Fibroblast of the aortic adventitia (primary cell): ENCODE measurements around the gene TAS1R1. TPM values are rescaled to one million over a fixed set of nuclear protein-coding genes. Genes with fewer than 3 reads are reported as not detected.

Source experiments
- DNase-seq: peaks from one replicate; pipeline ENCODE4 v3.0.0-alpha.2; 2010; ENCODE audit warnings: low read depth
- H3K4me3 ChIP-seq: 2 replicates; pipeline ENCODE4 v1.5.1; 2011; ENCODE audit warnings: low read depth, mild to moderate bottlenecking, control low read depth, low read length, moderate library complexity
- total RNA-seq: library from RNA; depleted of rRNA; stranded (reverse); fragments of >200 nt; gene quantifications from 2 replicates; pipeline ENCODE4 v1.2.3, GENCODE V29; 2012; ENCODE audit warnings: low replicate concordance
- TF ChIP-seq, protein P1 (sequence below): IDR thresholded peaks from 2 replicates; pipeline ENCODE4 v1.5.1; 2011; ENCODE audit warnings: mild to moderate bottlenecking, low read length, control low read depth, inconsistent platforms; ENCODE audit not compliant: insufficient read depth

TAS1R1 gene
- total RNA-seq, 1 donor = not detected

GRCh38 chr1:6588128-6588892 is 33.2 kb downstream of the TAS1R1 start:
- no peak for DNase-seq
- TF ChIP-seq, protein P1, sequence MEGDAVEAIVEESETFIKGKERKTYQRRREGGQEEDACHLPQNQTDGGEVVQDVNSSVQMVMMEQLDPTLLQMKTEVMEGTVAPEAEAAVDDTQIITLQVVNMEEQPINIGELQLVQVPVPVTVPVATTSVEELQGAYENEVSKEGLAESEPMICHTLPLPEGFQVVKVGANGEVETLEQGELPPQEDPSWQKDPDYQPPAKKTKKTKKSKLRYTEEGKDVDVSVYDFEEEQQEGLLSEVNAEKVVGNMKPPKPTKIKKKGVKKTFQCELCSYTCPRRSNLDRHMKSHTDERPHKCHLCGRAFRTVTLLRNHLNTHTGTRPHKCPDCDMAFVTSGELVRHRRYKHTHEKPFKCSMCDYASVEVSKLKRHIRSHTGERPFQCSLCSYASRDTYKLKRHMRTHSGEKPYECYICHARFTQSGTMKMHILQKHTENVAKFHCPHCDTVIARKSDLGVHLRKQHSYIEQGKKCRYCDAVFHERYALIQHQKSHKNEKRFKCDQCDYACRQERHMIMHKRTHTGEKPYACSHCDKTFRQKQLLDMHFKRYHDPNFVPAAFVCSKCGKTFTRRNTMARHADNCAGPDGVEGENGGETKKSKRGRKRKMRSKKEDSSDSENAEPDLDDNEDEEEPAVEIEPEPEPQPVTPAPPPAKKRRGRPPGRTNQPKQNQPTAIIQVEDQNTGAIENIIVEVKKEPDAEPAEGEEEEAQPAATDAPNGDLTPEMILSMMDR = no peak
- no peak overlapping the region for H3K4me3 ChIP-seq

DNA sequence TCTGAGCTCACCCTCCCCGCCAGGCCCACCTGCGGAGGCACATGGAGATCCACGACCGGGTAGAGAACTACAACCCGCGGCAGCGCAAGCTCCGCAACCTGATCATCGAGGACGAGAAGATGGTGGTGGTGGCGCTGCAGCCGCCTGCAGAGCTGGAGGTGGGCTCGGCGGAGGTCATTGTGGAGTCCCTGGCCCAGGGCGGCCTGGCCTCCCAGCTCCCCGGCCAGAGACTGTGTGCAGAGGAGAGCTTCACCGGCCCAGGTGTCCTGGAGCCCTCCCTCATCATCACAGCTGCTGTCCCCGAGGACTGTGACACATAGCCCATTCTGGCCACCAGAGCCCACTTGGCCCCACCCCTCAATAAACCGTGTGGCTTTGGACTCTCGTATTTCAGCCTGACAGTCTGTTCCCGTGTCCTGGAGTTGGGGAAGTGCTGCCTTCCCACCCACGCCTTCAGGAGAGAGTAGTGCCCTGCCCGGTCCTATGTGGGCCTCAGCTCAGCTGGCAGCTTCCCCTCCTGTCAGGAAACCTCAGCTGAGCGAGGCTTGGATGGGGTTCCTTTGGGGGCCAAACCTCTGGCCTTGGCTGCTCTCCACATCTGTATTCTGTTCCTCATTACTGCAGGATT is 33.9 kb downstream of the TAS1R1 start:
- H3K4me3 ChIP-seq = no peak overlapping the region
- TF ChIP-seq, protein P1 = no peak
- no peak for DNase-seq

GRCh38 chr1:6590046-6590445 is 34.9 kb downstream of the TAS1R1 start:
- H3K4me3 ChIP-seq = no peak overlapping the region
- no peak for DNase-seq
- TF ChIP-seq, protein P1 = no peak

- H3K4me3 ChIP-seq = no peak overlapping the region
- no peak for DNase-seq
- TF ChIP-seq, protein P1 = no peak
Measured at GRCh38 chr1:6591222-6591621, 36.1 kb downstream of the TAS1R1 start.

GRCh38 chr1:6591644-6592043 is 36.5 kb downstream of the TAS1R1 start:
- TF ChIP-seq, protein P1 = no peak
- DNase-seq = no peak
- H3K4me3 ChIP-seq = no peak overlapping the region

DNA sequence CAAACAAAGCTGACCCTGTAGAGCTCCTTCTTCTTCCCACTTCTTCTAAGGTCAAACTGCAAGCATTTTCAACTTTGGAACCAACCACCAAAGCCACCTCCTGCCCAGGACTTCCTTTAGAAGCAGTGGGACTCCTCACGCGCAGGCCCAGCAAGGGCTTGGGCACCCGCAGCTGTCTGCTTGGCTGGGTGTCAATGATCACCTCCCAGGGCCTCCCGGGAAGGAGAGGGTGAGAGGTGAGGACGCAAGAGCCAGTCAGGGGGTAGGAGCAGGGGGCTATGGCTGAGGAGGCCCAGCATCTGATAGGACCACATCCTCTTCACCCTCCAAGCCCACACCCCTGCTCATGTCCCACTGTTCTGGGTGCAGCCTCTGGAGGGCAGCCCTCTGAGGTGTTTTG is 37.3 kb downstream of the TAS1R1 start:
- DNase-seq = no peak
- no peak overlapping the region for H3K4me3 ChIP-seq
- TF ChIP-seq, protein P1 = no peak
